Measurements from ENCODE around the gene KIF5B.
"Not testable (repeated sequence)": the region's sequence is repeated elsewhere in the genome, so short reads cannot be mapped to it uniquely, and the experiment has no call there.

The KIF5B gene

DNA sequence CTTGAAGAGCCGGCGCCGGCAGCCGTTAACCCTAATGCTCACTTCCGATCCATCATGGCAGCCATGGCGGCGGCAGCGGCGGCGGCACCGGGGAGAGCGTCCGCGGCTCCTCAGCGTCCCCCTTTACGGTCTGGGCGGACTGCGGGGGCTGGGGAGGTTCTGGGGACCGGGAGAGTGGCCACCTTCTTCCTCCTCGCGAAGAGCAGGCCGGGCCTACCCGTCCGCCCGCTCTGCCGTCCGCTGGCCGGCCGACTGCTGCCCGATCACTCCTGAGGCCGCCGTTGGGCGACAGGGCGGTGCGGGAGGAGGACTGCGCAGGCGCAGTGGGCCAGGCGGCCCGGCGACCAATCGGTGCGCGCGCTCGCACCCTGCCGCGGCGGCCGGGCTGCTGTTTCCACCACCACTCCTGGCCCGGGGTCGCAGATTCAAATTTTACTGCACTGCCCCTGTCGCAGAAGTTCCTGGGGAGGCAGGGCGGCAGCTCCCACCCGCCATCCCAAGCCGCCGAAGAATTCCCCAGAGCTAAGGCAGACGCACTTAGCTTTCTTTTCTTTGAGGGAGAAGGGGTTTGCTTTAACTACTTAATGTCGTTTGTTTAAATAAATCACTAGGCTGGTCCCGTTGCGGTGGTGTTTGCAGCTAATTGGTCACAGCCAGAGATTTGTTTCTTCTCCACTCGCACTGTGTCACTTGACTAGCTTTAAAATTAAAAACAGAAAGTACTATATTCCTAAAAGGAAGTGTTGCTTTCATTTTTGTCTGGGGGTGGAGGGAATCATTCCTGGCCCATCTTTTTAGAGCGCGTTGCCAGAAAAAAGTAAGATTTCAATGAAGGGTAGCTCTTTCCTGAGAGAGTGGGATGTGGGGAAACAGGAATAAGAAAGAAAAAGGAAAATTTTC, at the start of gene KIF5B:
Gene KIF5B, minus strand, starts transcription at position 290 of the 900 bp plus-strand sequence. CDS start 452 bp downstream, outside the sequence.
- DNase-seq (ENCODE audit: low read depth) = peak; percentile 83

GRCh38 chr10:32105782-32106382, 49.7 kb upstream of the KIF5B start:
- DNase-seq (ENCODE audit: low read depth) = no peak

GRCh38 chr10:32104622-32105509, 48.6 kb upstream of the KIF5B start:
- no peak for DNase-seq (ENCODE audit: low read depth)

GRCh38 chr10:32104181-32104580, 48.0 kb upstream of the KIF5B start:
- no peak for DNase-seq (ENCODE audit: low read depth)

DNA sequence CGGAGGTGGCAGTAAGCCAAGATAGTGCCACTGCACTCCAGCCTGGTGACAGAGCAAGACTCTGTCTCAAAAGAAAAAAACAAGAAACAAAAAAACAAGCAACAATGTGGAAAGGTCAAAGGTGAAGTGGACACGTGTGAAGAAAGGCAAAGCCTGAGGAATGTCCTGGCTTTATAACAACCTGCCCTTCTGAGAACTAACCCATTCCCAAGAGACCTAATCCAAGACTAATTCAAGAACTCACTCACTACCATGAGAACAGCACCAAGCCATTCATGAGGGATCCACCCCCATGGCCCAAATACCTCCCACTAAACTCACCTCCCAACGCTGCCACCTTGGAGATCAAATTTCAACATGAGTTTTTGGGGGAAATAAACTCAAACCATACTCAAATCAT, 47.5 kb upstream of the KIF5B start:
- no peak for DNase-seq (ENCODE audit: low read depth)

GRCh38 chr10:32098566-32099259, 42.5 kb upstream of the KIF5B start:
- not testable (repeated sequence) for DNase-seq (ENCODE audit: low read depth)

DNA sequence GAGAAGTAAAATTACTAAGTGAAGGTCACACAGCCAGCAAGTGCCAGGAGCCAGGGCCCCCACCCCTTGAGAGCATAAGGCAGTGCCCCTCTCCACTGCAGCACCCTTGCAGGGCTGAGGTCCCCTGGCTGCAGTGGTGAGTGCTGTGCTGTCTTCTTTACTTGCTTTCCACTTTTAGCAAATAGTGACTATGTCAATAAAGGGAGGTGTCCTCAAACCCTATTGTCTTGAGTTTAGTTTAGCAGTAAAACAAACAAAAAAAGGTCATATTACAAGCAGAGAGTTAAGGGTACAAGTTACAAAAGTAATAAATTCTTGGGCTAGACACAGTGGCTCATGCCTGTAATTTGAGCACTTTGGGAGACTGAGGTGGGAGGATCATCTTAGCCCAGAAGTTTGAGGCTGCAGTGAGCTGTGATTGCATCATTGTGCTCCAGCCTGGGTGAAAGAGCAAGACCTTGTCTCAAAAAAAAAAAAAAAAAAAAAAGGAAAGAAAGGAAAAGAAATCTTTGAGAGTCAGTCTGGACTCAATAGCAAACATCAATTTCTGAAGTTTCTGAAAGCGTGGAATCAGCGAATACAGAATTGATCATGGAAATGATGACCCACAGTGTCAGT, 39.0 kb upstream of the KIF5B start:
- DNase-seq (ENCODE audit: low read depth) = no peak

- DNase-seq (ENCODE audit: low read depth) = no peak
Measured at GRCh38 chr10:32093650-32094049, 37.4 kb upstream of the KIF5B start.

GRCh38 chr10:32091046-32091445, 34.8 kb upstream of the KIF5B start:
- DNase-seq (ENCODE audit: low read depth) = no peak

GRCh38 chr10:32084185-32084851, 28.1 kb upstream of the KIF5B start:
- DNase-seq (ENCODE audit: low read depth) = no peak

DNA sequence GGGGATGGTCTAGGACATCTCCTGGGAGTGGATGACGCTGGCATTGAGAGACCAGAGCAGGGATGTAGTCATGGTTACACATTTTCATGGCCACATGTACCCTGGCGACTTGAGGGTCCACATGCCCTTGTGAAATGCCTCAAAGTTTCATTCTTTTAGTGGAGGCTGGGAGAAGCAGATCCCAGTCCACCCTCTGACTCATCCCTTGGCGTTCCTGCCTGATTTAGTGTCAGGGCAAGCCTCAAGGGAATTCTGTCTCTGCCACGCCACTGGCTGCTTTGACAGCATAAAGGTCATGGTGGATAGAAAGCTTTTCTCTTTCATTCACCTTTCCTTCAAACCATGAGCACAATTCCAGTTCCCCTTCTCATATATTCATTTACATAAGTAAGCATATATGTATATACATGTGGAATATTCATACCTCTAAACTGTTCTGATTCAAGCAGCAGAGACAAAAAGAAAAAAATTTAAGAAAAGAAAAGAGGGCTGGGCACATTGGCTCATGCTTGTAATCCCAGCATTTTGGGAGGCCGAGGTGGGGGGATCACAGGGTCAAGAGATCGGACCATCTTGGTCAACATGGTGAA, 21.8 kb upstream of the KIF5B start:
- no peak for DNase-seq (ENCODE audit: low read depth)

DNA sequence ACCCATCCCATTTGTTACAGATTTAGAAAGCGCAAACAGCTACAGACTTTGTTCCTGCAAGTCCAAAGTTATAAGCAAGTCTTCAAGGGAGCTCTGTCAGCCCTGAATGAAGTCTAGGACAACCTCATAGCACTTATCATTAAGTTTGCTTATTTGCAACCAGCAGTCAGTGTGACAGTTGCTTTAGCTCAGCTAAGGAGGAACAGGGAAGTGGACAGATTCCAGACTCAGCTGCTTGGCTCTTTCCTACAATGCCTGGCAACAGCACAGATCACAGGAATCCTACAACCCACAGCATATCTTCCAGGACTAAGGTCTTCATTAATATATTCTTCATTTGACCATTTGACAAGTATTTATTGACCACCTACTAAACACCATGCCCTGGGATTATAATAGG, 17.4 kb upstream of the KIF5B start:
- DNase-seq (ENCODE audit: low read depth) = no peak

GRCh38 chr10:32073128-32073527, 16.9 kb upstream of the KIF5B start:
- DNase-seq (ENCODE audit: low read depth) = no peak

DNA sequence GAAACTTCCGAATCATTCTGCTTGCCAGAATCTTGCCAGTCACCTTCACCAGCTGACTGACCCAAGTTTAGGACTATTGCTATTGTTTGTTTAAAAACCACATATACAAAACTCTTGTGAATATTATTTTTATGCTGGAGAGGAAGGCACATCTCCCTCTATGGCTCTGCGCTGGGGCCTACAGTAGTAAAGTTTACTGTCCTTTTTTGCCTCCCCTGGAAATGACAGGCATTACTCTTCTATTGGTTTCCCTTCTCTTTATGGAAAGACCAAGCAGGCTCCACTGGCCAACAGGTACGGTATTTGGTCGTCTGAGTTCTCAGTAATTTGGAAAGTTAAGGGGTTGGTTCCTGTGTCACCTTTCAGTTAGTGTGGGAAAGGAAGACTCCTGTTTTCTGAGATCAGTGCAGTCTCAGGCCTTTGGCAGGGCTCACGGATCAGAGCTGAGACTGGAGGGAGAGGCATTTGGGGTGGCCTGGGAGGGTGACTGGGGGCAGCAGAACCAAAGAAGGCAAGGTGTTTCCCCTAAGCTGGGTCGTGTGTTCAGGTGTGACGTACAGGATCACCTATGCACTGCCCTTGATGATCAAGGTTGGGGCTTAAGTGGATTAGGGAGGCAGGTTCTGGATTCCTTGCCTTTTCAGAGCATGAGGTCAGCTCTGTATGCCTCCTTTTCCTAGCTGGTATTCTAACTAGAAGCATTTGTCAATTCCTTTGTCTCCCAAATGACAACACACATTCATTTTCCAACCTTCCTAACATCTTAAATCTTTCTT, 16.0 kb upstream of the KIF5B start:
- DNase-seq (ENCODE audit: low read depth) = no peak

GRCh38 chr10:32070645-32071044, 14.4 kb upstream of the KIF5B start:
- no peak for DNase-seq (ENCODE audit: low read depth)

- DNase-seq (ENCODE audit: low read depth) = no peak
Measured at GRCh38 chr10:32068569-32068968, 12.3 kb upstream of the KIF5B start.

- DNase-seq (ENCODE audit: low read depth) = not testable (repeated sequence)
Measured at GRCh38 chr10:32067931-32068330, 11.7 kb upstream of the KIF5B start.

DNA sequence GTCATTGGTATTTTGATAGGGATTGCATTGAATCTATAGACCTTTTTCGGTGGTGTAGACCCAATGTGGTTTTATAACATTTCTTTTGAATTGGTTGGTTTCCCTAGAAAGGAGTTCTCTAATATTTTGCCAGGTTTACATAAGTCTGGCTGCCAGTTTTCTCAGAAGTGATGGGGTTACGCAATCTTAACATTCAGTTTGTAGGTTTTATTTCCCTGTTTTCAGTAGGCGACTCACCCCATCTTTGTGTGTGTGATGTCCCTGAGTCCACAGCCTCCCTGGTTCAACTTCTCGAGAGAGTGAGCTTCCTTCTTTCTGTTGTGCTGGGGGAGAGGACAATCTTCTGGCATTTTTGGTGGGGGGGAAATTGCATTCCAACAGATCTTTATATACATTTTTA, 9.6 kb upstream of the KIF5B start:
- no peak for DNase-seq (ENCODE audit: low read depth)

DNA sequence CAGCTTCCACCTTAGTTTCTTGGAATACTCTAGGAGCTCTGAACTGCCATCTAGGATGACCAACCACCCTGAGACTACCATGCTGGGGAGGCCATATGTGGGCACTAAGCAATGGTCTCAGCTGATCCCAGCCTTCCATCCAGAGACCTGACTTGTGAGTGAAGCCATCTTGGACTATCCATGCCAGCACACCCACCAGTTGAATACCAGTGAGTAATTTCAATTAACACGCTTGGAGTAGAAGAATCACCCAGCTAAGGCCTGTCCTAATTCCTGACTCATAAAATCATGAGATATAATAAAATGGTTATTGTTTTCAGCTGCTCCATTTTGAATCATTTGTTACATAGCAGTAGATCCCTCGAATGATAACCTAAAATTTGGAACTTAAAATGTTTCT, 5.2 kb upstream of the KIF5B start:
- no peak for DNase-seq (ENCODE audit: low read depth)

DNA sequence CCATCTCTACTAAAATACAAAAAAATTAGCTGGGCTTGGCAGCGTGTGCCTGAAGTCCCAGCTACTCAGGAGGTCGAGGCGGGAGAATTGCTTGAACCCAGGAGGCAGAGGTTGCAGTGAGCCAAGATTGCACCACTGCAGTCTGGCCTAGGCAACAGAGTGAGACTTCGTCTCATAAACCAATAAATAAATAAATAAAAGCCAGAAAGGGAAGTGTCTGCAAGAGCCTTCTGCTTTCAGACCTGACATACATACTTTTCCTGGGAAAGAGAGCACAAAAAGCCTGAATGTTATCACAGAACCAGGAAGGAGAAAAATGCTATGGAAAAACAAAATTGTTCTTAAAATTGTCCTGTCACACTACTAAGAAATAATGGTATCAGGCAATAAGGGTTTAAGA, 4.1 kb upstream of the KIF5B start:
- DNase-seq (ENCODE audit: low read depth) = no peak

All from stimulated activated CD8-positive, alpha-beta memory T cell treated with anti-CD3 and anti-CD28 coated beads, Interleukin-4, amount 100 ng/mL, for 24 hours (primary cell).